NOMO-1 treated with dmso at 0.1 percent for 144 hours (cell line): ENCODE results near the gene RAB30.
"Not testable (repeated sequence)": the region's sequence is repeated elsewhere in the genome, so short reads cannot be mapped to it uniquely, and the experiment has no call there.

Experiments used
- DNase-seq: peaks from one replicate; lab custom pipeline; 2025; ENCODE audit not compliant: unreplicated experiment; lab: John Stamatoyannopoulos, UW

RAB30 gene

DNA sequence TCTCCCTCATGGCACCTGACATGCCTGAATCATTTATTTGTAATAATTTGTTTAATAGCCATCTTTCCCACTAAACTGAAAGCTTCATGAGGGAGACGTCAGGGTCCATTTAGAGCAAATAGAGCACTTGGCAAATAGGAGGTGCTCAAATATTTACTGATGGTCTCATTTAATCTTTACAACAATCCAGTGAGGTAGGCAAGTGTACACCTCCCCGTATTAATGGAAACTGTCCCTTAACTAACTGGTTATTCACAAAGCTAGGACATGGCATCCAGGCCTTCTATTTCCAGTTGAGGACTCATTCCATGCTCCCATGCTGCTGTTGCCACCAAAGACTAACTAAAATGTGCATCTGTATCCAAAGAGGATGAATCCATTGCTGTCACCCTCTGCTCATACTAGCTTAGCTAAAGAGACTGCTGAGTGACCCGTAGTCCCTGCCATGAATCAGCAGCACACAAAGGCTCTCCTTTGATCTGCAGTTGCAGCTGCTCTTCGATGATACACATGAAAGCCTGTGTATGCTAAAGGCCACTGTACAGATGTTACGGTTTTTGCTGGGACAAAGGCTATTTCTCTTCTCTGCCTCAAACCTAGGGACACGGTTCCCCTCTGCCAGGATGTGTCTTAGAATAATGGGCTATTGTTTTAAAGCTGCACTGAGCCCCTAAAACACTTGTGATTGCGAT, 82.6 kb downstream of the RAB30 start:
- no peak for DNase-seq

DNA sequence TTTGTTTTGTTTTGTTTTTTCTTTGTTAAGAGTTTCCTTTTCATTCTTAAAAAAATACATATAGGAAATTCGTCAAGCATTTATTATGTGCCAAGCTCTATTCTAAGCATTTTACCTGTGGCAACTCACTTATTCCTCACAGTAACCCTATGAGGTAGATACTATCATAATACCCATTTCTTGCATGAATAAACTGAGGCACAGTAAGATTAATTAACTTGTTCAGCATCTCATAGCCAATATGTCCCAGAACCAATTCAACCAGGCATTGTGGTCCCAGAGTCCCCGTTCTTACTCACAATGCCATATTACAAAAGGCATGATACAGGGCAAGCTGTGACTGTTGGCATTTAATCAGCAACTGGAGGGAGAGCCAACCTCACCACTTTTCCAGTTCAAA, 83.7 kb downstream of the RAB30 start:
- DNase-seq = no peak

DNA sequence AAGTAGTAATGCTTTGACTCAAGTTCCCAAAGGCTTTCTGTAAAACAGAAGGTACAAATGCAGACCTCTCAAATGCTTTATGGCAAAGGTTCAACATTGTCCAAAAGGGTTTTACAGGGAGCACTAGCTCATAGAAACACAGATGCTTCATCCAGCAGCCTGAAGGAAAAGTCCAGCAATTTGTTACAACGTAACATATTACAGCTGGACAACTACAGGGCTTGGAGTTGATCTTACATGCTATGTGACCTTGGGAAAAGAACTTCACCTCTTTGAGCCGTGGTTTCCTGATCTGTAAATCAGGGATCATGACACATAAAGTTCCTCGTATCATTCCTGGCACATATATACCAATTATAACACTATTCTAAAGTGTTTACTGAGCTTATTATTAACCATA, 85.3 kb downstream of the RAB30 start:
- DNase-seq = no peak

DNA sequence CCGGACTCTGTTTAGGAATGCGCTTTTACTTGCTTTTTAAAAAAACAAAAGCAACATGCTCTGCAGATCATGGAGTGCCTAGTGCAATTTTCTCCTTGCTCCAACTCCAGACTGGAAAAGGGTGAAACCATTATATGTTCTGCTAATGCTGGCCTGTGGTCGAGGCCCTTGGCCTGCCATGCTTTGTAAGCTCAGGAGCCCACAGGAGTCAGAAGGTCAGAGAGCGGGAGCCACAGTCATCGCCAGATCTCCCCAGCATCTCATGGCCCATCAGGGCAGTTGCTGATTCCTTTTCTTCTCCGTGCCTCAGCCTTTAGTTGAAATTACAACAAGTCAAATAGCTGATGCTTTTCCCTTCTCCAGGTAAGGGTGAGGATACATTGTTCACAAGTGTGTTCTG, 89.8 kb downstream of the RAB30 start:
- DNase-seq = no peak

DNA sequence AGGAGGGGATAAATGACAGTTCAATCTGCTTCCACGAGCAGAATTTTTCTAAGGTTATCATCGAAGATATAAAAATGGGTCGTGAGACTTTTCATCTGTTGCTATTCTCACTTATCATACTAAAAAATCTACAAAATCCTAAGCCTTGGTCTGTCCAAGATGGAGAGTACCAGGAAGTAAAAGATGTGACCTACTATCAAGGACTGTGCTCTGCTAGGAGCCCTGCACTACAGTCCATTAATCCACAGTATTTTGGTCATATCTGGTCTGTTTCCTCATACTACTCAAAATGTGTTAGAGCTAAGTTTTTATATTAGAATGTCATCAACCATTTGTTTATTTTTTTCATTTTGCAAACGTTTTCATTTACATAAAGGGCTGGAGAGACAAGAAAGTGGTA, 90.8 kb downstream of the RAB30 start:
- DNase-seq = no peak

DNA sequence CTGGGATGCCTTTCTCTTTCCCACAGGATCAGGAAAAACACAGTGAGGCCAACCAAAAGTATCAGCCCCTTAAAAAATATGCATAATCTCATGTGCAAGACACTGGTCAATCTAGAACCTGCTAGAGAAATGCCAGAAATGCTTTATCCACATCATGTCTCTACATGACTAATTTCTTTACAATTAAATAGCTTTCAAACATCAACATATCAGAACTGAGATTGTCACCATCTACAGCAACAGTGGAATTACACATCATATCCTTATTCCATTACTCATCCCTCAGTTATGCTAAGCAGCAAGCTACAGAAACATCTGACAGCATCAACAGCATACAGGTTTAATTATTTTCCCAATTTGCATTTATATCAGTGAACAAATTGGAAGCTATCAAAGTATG, 91.4 kb downstream of the RAB30 start:
- DNase-seq = no peak

- no peak for DNase-seq
Measured at GRCh38 chr11:82979824-82980223, 91.9 kb downstream of the RAB30 start.

DNA sequence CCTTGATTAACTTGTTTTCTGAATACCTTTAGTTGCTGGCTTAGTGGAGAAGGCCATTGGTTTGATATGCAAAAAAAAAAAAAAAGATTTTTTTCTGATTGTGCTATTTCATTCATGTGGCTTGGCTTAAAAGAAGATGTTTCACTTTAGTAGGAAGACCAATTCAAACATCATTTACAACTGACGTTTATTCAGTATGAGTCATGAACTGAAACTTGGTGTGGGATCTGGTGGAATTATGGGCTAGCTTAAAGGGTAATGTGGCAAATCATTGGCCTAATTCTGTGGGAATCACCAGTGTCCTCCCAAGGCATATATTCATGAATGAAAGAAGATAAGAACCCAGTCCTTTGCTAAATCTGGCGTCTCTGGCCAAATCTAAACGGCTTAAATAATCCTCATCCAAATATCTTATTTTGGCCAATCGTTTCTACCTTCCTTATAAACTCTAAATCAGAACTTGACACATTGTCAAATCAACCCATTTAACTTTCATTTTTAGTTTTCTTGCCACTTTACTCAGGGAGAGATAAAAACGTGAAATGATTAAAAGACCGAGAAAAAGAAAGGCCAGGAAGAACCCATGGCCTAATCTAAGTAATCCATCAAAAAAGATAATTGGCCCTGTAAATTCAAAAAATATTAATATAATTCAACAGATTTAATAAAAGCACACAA, 93.1 kb downstream of the RAB30 start:
- DNase-seq = no peak

- no peak for DNase-seq
Measured at GRCh38 chr11:82976786-82977185, 94.9 kb downstream of the RAB30 start.

DNA sequence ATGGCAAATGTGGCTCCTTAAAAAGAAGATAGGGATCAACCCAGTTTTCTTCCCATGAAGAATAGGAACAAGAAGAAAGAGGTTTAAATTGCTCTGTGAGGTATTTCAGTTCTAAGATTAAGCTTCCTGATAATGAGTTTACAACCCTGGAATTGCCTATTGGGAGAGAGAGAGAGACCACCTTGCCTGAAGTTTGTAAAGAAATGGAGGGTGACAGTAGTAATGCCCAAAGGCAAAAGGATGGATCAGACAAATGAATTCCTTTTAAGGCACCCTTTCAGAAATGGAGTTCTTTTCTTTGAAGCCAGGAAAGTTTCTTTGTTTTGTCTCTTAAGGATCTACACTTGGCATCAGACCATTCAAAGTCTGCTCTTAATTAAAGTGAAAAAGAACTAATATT, 95.8 kb downstream of the RAB30 start:
- DNase-seq = no peak

- no peak for DNase-seq
Measured at GRCh38 chr11:82974851-82975250, 96.8 kb downstream of the RAB30 start.

- no peak for DNase-seq
Measured at GRCh38 chr11:82974135-82974534, 97.6 kb downstream of the RAB30 start.

GRCh38 chr11:82972103-82972502, 99.6 kb downstream of the RAB30 start:
- no peak for DNase-seq

GRCh38 chr11:82971519-82971946, 100.2 kb downstream of the RAB30 start:
- DNase-seq = not testable (repeated sequence)

DNA sequence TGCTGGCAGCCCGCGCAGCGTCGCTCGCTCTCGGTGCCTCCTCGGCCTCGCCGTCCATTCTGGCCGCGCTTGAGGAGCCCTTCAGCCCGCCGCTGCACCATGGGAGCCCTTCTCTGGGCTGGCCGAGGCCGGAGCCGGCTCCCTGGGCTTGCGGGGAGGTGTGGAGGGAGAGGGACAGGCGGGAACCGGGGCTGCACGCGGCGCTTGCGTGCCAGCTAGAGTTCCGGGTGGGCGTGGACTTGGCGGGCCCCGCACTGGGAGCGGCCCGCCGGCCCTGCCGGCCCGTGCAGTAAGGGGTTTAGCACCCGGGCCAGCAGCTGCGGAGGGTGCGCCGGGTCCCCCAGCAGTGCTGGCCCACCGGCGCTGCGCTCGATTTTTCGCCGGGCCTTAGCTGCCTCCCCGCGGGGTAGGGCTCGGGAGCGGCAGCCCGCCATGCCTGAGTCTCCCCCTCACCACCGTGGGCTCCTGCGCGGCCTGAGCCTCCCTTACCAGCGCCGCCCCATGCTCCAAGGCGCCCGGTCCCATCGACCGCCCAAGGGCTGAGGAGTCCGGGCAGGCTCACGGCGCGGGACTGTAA, 101.1 kb downstream of the RAB30 start:
- DNase-seq = not testable (repeated sequence)

DNA sequence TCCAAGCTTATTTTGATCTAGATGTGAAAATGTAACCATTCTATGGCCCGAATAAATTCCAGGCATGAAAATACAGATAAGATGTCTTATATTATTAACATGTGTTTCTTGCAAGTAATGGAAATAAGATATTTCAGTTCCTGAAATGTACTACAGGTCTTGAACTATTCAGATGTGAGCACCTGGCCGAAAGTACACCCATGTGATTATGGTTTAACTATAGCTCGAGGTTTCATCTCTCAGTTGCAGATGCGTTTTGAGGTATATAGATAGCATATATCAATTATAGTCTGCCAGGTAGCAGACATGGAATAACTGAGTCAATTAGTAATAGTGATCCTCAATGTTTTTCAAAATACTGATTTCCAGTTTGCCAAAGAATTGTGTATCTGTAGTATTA, 101.9 kb downstream of the RAB30 start:
- DNase-seq = no peak

DNA sequence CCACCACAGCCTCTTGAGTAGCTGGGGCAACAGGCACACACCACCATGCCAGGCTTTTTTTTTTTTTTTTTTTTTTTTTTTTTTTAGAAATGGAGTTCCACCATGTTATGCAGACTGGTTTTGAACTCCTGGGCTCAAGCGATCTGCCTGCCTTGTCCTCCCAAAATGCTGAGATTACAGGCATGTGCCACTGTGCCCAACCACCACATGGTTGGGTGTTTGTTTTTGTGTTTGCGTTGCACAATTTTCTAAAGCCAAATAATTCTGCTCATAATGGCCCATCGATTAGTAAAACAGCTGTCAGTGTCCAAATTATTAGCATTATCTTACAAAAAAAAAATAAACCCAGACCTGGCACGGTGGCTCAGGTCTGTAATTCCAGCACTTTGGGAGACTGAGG, 104.3 kb downstream of the RAB30 start:
- no peak for DNase-seq

- not testable (repeated sequence) for DNase-seq
Measured at GRCh38 chr11:82962021-82962420, 109.7 kb downstream of the RAB30 start.

DNA sequence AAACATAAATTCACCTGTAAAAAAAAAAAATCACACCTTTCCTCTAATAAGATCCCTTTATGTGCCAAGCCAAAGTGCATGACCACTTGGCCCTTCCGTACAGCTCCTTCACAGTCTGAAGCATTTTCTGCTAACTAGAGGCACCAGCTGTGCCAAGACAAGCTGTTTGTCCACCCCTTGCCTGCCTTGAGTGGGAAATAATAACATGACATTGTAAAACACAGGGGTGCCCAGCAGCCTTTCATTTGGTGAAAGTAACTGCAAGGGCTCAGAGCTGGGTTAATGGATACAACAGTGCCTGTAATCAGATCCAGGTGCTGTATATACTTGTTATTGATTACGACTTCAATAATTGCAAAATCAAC, 110.9 kb downstream of the RAB30 start:
- DNase-seq = no peak

- no peak for DNase-seq
Measured at GRCh38 chr11:82959987-82960778, 111.5 kb downstream of the RAB30 start.

- DNase-seq = not testable (repeated sequence)
Measured at GRCh38 chr11:82955736-82956453, 115.8 kb downstream of the RAB30 start.
